ENCODE data around the gene PIP4K2A. TPM values are rescaled to one million over a fixed set of nuclear protein-coding genes. Genes with fewer than 3 reads are reported as not detected.

Gene PIP4K2A
- total RNA-seq, 4 donors from 2014 or later, result 7.4 to 60.3 (median 9.9) TPM

GRCh38 chr10:22560913-22561239 is 153.5 kb downstream of the PIP4K2A start:
- 90% methylated on average over 6 of the region's 6 CpGs for WGBS
- Histone ChIP-seq H3K4me1 (no peaks in the 10 kb centered on the region), H3K27ac (no peak overlapping the region), H3K9me3 (no peaks in the 10 kb centered on the region), H3K27me3 (no peaks in the 10 kb centered on the region), H3K36me3 (peaks cover 14% of the 10 kb centered on the region), H3K4me3 (no peak overlapping the region)
- TF ChIP-seq POLR2AphosphoS5 (IDR thresholded peaks at IDR 0.05), result no peak
- DNase-seq (ENCODE audit: low spot score in 2 of 2), result no peak

- 89% methylated on average over 17 of the region's 17 CpGs for WGBS
- Histone ChIP-seq H3K27ac (no peak overlapping the region), H3K27me3 (no peaks in the 10 kb centered on the region), H3K9me3 (no peaks in the 10 kb centered on the region), H3K4me1 (no peaks in the 10 kb centered on the region), H3K4me3 (no peak overlapping the region), H3K36me3 (peaks cover 14% of the 10 kb centered on the region)
- DNase-seq (ENCODE audit: low spot score in 2 of 2), result no peak
- TF ChIP-seq CTCF (IDR thresholded peaks at IDR 0.05), result no peak
- TF ChIP-seq EP300 (IDR thresholded peaks at IDR 0.05), result no peak
- TF ChIP-seq POLR2AphosphoS5 (IDR thresholded peaks at IDR 0.05), result no peak
- TF ChIP-seq POLR2A (IDR thresholded peaks at IDR 0.05), result no peak
These were observed 154.1 kb downstream of the PIP4K2A start for GRCh38 chr10:22560096-22560912.

- Histone ChIP-seq H3K27me3 (no peaks in the 10 kb centered on the region), H3K27ac (no peak overlapping the region), H3K4me1 (no peaks in the 10 kb centered on the region), H3K9me3 (no peaks in the 10 kb centered on the region), H3K4me3 (no peak overlapping the region), H3K36me3 (peaks cover 5% of the 10 kb centered on the region)
- 77% methylated on average over 1 of the region's 1 CpG for WGBS
- DNase-seq (ENCODE audit: low spot score in 2 of 2), result no peak
- TF ChIP-seq CTCF (IDR thresholded peaks at IDR 0.05) (no peak), EP300 (IDR thresholded peaks at IDR 0.05) (no peak)
These were observed 157.1 kb downstream of the PIP4K2A start for GRCh38 chr10:22557321-22557720.

GRCh38 chr10:22556774-22557173 is 157.6 kb downstream of the PIP4K2A start:
- TF ChIP-seq EP300 (IDR thresholded peaks at IDR 0.05), result no peak
- no peak for TF ChIP-seq CTCF (IDR thresholded peaks at IDR 0.05)
- no peak for TF ChIP-seq POLR2A (IDR thresholded peaks at IDR 0.05)
- TF ChIP-seq POLR2AphosphoS5 (IDR thresholded peaks at IDR 0.05), result no peak
- Histone ChIP-seq H3K4me1 (no peaks in the 10 kb centered on the region), H3K36me3 (peaks cover 5% of the 10 kb centered on the region), H3K4me3 (no peak overlapping the region), H3K9me3 (no peaks in the 10 kb centered on the region), H3K27me3 (no peaks in the 10 kb centered on the region), H3K27ac (no peak overlapping the region)
- DNase-seq (ENCODE audit: low spot score in 2 of 2), result no peak
- 94% methylated on average over 6 of the region's 6 CpGs for WGBS

- H3K9me3 ChIP-seq, result no peaks in the 10 kb centered on the region
- no peak for TF ChIP-seq EP300 (IDR thresholded peaks at IDR 0.05)
- no peak for TF ChIP-seq POLR2AphosphoS5 (IDR thresholded peaks at IDR 0.05)
- no peak for TF ChIP-seq POLR2A (IDR thresholded peaks at IDR 0.05)
- TF ChIP-seq CTCF (IDR thresholded peaks at IDR 0.05), result no peak
- no peaks in the 10 kb centered on the region for H3K4me1 ChIP-seq
- 60% methylated on average over 11 of the region's 29 CpGs for WGBS
- H3K27me3 ChIP-seq, result no peaks in the 10 kb centered on the region
- H3K36me3 ChIP-seq, result peaks cover 8% of the 10 kb centered on the region
- DNase-seq (ENCODE audit: low spot score in 2 of 2), result no peak
- peak overlapping the region; percentile 50 for H3K27ac ChIP-seq
- H3K4me3 ChIP-seq, result peak overlapping the region; percentile 26
These were observed 159.8 kb downstream of the PIP4K2A start for GRCh38 chr10:22554461-22555182.

Data from suprapubic skin (tissue), 4 donors.